T47D (cell line): ENCODE measurements around the gene PAWR.

Source experiments
- DNase-seq, 2 experiments: peaks; one replicate each; pipeline versions ENCODE4 v3.0.0 to v3.0.0-alpha.2; 2011 to 2012; ENCODE audit warnings: low read depth in 1 of 2, low spot score in 1 of 2
- JUND ChIP-seq: IDR thresholded peaks from 2 replicates; pipeline ENCODE4 v1.6.1; 2012; ENCODE audit warnings: low read depth
- in situ Hi-C: cut with HindIII; loops from 2 replicates; pipeline ENCODE4 v1.10.0; 2016; ENCODE audit warnings: low sequenced_read_pairs, low pct_unique_long_range_greater_than_20kb

PAWR gene

GRCh38 chr12:79537675-79538074 is 153.1 kb downstream of the PAWR start:
- DNase-seq: no peak
- TF ChIP-seq JUND: no peak
- in situ Hi-C loops: loop anchor here (25.0 kb wide), 1 partner anchor 125 kb away; no protein-coding TSS in a partner anchor

GRCh38 chr12:79535751-79536150 is 155.0 kb downstream of the PAWR start:
- no peak for TF ChIP-seq JUND
- in situ Hi-C loops: loop anchor here (25.0 kb wide), 1 partner anchor 123 kb away; no protein-coding TSS in a partner anchor
- DNase-seq: no peak
